Upper lobe of left lung (tissue), 6 donors: ENCODE measurements around the gene SCARB2. TPM values are rescaled to one million over a fixed set of nuclear protein-coding genes. Genes with fewer than 3 reads are reported as not detected.
A peak's percentile ranks its signal among the peaks of the same experiment; 100 is the strongest.

Source experiments
- ATAC-seq, 2 donors: fragments of 200-7000 bp; cut with Tn5 transposase; one replicate each; pipeline ENCODE4 v1.9.1; 2022; ENCODE audit warnings: mild to moderate bottlenecking in 2 of 2, moderate library complexity in 2 of 2; ENCODE audit not compliant: low FRiP score in 2 of 2
- DNase-seq, 2 donors: peaks; one replicate each; pipeline ENCODE4 v3.0.0-alpha.2; 2019 to 2020
- H3K27ac ChIP-seq, 4 donors: fragments of 200-600 bp; sonication (generic); one replicate each; pipeline ENCODE4 v1.5.1; 2016 to 2019
- H3K27me3 ChIP-seq, 4 donors: fragments of 200-600 bp; sonication (generic); one replicate each; pipeline ENCODE4 v1.5.1; 2017 to 2019
- H3K36me3 ChIP-seq, 4 donors: fragments of 200-600 bp; sonication (generic); one replicate each; pipeline ENCODE4 v1.5.1; 2016 to 2019
- H3K4me1 ChIP-seq, 4 donors: fragments of 200-600 bp; sonication (generic); one replicate each; pipeline ENCODE4 v1.5.1; 2018 to 2019
- H3K4me3 ChIP-seq, 4 donors: fragments of 200-600 bp; sonication (generic); one replicate each; pipeline ENCODE4 v1.5.1; 2017 to 2019; ENCODE audit warnings: mild to moderate bottlenecking in 2 of 4, moderate library complexity in 1 of 4
- H3K9me3 ChIP-seq, 4 donors: fragments of 200-600 bp; sonication (generic); one replicate each; pipeline ENCODE4 v1.5.1; 2018 to 2019
- CTCF ChIP-seq, 6 experiments: fragments of 450-650 bp in 4 of 6; fragments of 200-600 bp in 2 of 6; sonication (generic) in 2 of 6; IDR thresholded peaks; one replicate each; pipeline ENCODE4 v1.5.1; 2016 to 2019; ENCODE audit warnings: antibody characterized with exemption in 6 of 6
- EP300 ChIP-seq, 4 donors: sonication (generic); formaldehyde crosslinking; IDR thresholded peaks; one replicate each; pipeline ENCODE4 v1.5.1; 2017; ENCODE audit warnings: antibody characterized with exemption in 4 of 4, control low read depth in 2 of 4
- POLR2A ChIP-seq, 4 donors: fragments of 450-650 bp; IDR thresholded peaks; one replicate each; pipeline ENCODE4 v1.5.1; 2016 to 2017; ENCODE audit warnings: antibody characterized with exemption in 4 of 4, mild to moderate bottlenecking in 2 of 4
- POLR2AphosphoS5 ChIP-seq, 2 donors: sonication (generic); formaldehyde crosslinking; IDR thresholded peaks; one replicate each; pipeline ENCODE4 v1.5.1; 2017; ENCODE audit warnings: antibody characterized with exemption in 2 of 2
- WGBS, 2 donors: methylation state at CpG; one replicate each; pipeline ENCODE4 v1.1.5; 2017 to 2018; 5-methylcytosine and 5-hydroxymethylcytosine counted together
- total RNA-seq, 6 donors: library from RNA; depleted of rRNA in 4 of 6; stranded (reverse); fragments of >200 nt in 4 of 6; gene quantifications; one replicate each; pipeline versions ENCODE4 v1.1.0 to v1.2.1, GENCODE V29; 2016 to 2021
- donor health status: DM: no; HTN: no; CAD: no; lungs with moderate emphysema.
- donor health status: DM: no; HTN: yes; CAD: no; lungs with severe emphysema.

Gene SCARB2
- total RNA-seq, 6 donors from 2014 or later = 103 to 190 (median 174) TPM

- H3K27me3 ChIP-seq = no peaks in the 10 kb centered on the region
- H3K4me3 ChIP-seq = peak within 1 kb of the TSS; percentile 79 to 98 (median 86)
- DNase-seq = peak; percentile 96
- peaks cover 0 to 7% (median 3%) of the 10 kb centered on the region in 4 donors for H3K36me3 ChIP-seq
- 0 to 1% methylated on average over 18 to 28 of the region's 47 CpGs for WGBS, 2 donors
- peak within 1 kb of the TSS; percentile 91 to 96 (median 95) for H3K27ac ChIP-seq
- H3K4me1 ChIP-seq = peaks cover 23 to 36% (median 29%) of the 10 kb centered on the region in 4 donors
- TF ChIP-seq CTCF (IDR thresholded peaks at IDR 0.05) = peak in 1 of 6 experiments; percentile 6
- peak; percentile 87 to 96 for TF ChIP-seq POLR2AphosphoS5 (IDR thresholded peaks at IDR 0.05)
- TF ChIP-seq EP300 (IDR thresholded peaks at IDR 0.05) = peak in 1 of 4 donors; percentile 54
- peak; percentile 6 to 84 (median 66) for TF ChIP-seq POLR2A (IDR thresholded peaks at IDR 0.05)
- peak; percentile 100 for ATAC-seq
- H3K9me3 ChIP-seq = no peaks in the 10 kb centered on the region
Observed at GRCh38 chr4:76148142-76148865, 65.3 kb downstream of the SCARB2 start, which contains the start of gene NUP54. Gene NUP54, minus strand, starts transcription at chr4:76148397. Its CDS starts 23 bp downstream, at chr4:76148374.

DNA sequence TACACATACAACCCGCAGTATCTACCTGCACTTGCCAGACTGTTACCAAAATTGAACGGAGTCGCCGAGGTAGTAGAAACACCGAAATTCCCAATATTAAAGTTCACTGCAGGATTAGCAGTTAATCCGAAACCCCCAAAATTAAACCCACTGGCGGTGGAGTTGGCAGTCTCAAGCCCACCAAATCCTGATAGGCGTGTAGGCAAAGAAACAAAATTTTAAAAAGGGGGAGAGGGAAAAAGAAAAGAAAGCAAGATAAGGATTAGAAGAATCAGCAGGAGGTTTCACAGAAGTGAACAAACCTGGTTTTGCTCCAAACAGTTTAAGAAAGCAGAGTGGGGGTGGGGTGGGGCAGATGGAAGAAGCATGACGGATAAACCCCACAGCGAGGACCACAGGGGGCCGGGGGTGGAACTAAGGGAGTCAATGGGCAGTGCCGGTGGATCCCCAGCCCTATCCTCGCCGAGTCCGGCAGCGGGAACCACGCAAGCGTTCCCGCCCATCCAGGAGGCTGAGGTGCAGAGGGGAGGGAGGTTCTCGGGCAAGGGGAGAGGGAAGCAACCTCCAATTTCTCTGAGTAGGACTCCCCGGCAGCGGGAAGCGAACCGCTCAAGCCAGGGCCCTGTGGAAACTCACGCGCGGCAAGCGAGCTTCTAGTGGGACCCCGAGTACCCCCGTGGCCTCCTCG, 66.0 kb downstream of the SCARB2 start:
- WGBS, 2 donors = 2 to 3% methylated on average over 20 to 31 of the region's 31 CpGs
- ATAC-seq (peak; percentile 89 to 91), DNase-seq (peak in 1 of 2 donors; percentile 81)
- peaks cover 0 to 14% (median 5%) of the 10 kb centered on the region in 4 donors for H3K36me3 ChIP-seq
- no peaks in the 10 kb centered on the region for H3K9me3 ChIP-seq
- TF ChIP-seq POLR2A (IDR thresholded peaks at IDR 0.05) (no peak), POLR2AphosphoS5 (IDR thresholded peaks at IDR 0.05) (no peak), EP300 (IDR thresholded peaks at IDR 0.05) (no peak)
- no peaks in the 10 kb centered on the region for H3K27me3 ChIP-seq
- H3K4me1 ChIP-seq = peaks cover 23 to 36% (median 29%) of the 10 kb centered on the region in 4 donors
- H3K4me3 ChIP-seq = peak overlapping the region; percentile 79 to 98 (median 86)
- H3K27ac ChIP-seq = peak overlapping the region; percentile 91 to 96 (median 95)

DNA sequence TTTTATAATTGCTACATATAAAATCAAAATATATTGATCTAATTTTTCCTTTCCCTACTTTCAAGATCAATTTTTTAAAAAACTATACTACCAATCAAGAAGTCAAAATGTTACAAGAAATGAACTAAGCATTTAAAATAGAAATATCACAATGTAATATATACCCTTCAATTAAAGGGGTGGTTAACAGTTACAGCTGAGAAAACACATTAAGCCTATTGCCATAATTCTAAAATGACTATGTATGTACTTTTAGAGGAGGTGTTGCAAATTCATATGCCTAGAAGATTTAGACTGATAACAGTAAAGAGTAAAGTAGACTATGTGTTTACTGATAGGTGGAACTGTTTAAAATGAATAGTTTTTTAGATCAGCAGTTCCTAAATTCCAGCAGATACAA, 69.1 kb downstream of the SCARB2 start:
- H3K4me3 ChIP-seq = no peak overlapping the region
- H3K4me1 ChIP-seq = peaks cover 23 to 35% (median 29%) of the 10 kb centered on the region in 4 donors
- H3K27ac ChIP-seq = no peak overlapping the region
- no peaks in the 10 kb centered on the region for H3K27me3 ChIP-seq
- no peaks in the 10 kb centered on the region for H3K9me3 ChIP-seq
- ATAC-seq (no peak), DNase-seq (no peak)
- TF ChIP-seq POLR2AphosphoS5 (IDR thresholded peaks at IDR 0.05) (no peak), POLR2A (IDR thresholded peaks at IDR 0.05) (no peak), EP300 (IDR thresholded peaks at IDR 0.05) (no peak), CTCF (IDR thresholded peaks at IDR 0.05) (no peak)
- peaks cover 0 to 44% (median 16%) of the 10 kb centered on the region in 4 donors for H3K36me3 ChIP-seq

GRCh38 chr4:76141241-76141640, 72.4 kb downstream of the SCARB2 start:
- no peaks in the 10 kb centered on the region for H3K9me3 ChIP-seq
- no peak for DNase-seq
- peaks cover 6 to 14% (median 7%) of the 10 kb centered on the region in 4 donors for H3K4me1 ChIP-seq
- ATAC-seq = no peak
- TF ChIP-seq CTCF (IDR thresholded peaks at IDR 0.05) = no peak
- no peak for TF ChIP-seq EP300 (IDR thresholded peaks at IDR 0.05)
- TF ChIP-seq POLR2A (IDR thresholded peaks at IDR 0.05) = no peak
- no peak for TF ChIP-seq POLR2AphosphoS5 (IDR thresholded peaks at IDR 0.05)
- no peak overlapping the region for H3K4me3 ChIP-seq
- no peaks in the 10 kb centered on the region for H3K27me3 ChIP-seq
- 98% methylated on average over 3 of the region's 3 CpGs for WGBS, 2 donors
- H3K27ac ChIP-seq = no peak overlapping the region
- H3K36me3 ChIP-seq = peaks cover 0 to 75% (median 21%) of the 10 kb centered on the region in 4 donors

DNA sequence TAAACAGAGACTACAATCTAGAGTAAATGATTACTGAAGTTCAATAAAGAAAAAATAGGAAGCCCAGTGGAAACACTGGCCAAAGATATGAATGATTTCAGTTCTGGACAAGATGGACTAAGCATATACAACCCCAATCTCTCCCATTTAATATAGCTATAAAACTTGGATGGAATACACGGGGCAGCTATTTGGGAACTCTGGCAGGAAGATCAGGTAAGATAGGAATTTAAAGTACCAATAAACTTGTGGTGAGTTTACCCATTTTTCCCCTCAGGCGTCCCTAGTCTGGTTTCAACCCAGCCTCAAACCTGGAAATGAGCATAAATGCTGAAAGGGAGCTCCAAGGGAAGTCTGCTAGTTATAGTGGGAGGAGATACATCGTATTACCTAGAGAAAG, 85.9 kb downstream of the SCARB2 start:
- DNase-seq (no peak), ATAC-seq (no peak)
- Histone ChIP-seq H3K4me1 (no peaks in the 10 kb centered on the region), H3K27ac (no peak overlapping the region), H3K36me3 (peaks cover 0 to 56% (median 13%) of the 10 kb centered on the region in 4 donors), H3K9me3 (no peaks in the 10 kb centered on the region), H3K27me3 (no peaks in the 10 kb centered on the region), H3K4me3 (no peak overlapping the region)
- TF ChIP-seq CTCF (IDR thresholded peaks at IDR 0.05) (no peak), POLR2AphosphoS5 (IDR thresholded peaks at IDR 0.05) (no peak), POLR2A (IDR thresholded peaks at IDR 0.05) (no peak)
- 96 to 100% methylated on average over 3 of the region's 3 CpGs for WGBS, 2 donors
